ENCODE results near the gene TBC1D32.

The TBC1D32 gene

GRCh38 chr6:121260651-121261102, 73.6 kb downstream of the TBC1D32 start:
- H3K4me3 ChIP-seq (ENCODE audit: low read depth, low read length), result no peak overlapping the region
- no peak for DNase-seq (ENCODE audit: low read depth)
- TF ChIP-seq CTCF (IDR thresholded peaks at IDR 0.05; ENCODE audit: control insufficient read depth, extremely low read depth, insufficient read depth), result no peak

GRCh38 chr6:121247386-121247785, 86.9 kb downstream of the TBC1D32 start:
- DNase-seq (ENCODE audit: low read depth), result no peak
- TF ChIP-seq CTCF (IDR thresholded peaks at IDR 0.05; ENCODE audit: control insufficient read depth, extremely low read depth, insufficient read depth), result no peak
- H3K4me3 ChIP-seq (ENCODE audit: low read depth, low read length), result no peak overlapping the region

GRCh38 chr6:121242386-121242785, 91.9 kb downstream of the TBC1D32 start:
- no peak overlapping the region for H3K4me3 ChIP-seq (ENCODE audit: low read depth, low read length)
- DNase-seq (ENCODE audit: low read depth), result no peak
- no peak for TF ChIP-seq CTCF (IDR thresholded peaks at IDR 0.05; ENCODE audit: control insufficient read depth, extremely low read depth, insufficient read depth)

- H3K4me3 ChIP-seq (ENCODE audit: low read depth, low read length), result no peak overlapping the region
- no peak for TF ChIP-seq CTCF (IDR thresholded peaks at IDR 0.05; ENCODE audit: control insufficient read depth, extremely low read depth, insufficient read depth)
- no peak for DNase-seq (ENCODE audit: low read depth)
Observed at GRCh38 chr6:121237859-121238258, 96.4 kb downstream of the TBC1D32 start.

- H3K4me3 ChIP-seq (ENCODE audit: low read depth, low read length), result no peak overlapping the region
- TF ChIP-seq CTCF (IDR thresholded peaks at IDR 0.05; ENCODE audit: control insufficient read depth, extremely low read depth, insufficient read depth), result no peak
- DNase-seq (ENCODE audit: low read depth), result no peak
Observed at GRCh38 chr6:121236984-121237383, 97.3 kb downstream of the TBC1D32 start.

GRCh38 chr6:121235386-121235785, 98.9 kb downstream of the TBC1D32 start:
- H3K4me3 ChIP-seq (ENCODE audit: low read depth, low read length), result no peak overlapping the region
- TF ChIP-seq CTCF (IDR thresholded peaks at IDR 0.05; ENCODE audit: control insufficient read depth, extremely low read depth, insufficient read depth), result no peak
- no peak for DNase-seq (ENCODE audit: low read depth)

- DNase-seq (ENCODE audit: low read depth), result no peak
Observed at GRCh38 chr6:121223930-121224329, 110.3 kb downstream of the TBC1D32 start.

More at GRCh38 chr6:121223930-121224329, 110.3 kb downstream of the TBC1D32 start:
- H3K4me3 ChIP-seq (ENCODE audit: low read depth, low read length), result no peak overlapping the region
- no peak for TF ChIP-seq CTCF (IDR thresholded peaks at IDR 0.05; ENCODE audit: control insufficient read depth, extremely low read depth, insufficient read depth)
